Loucy (cell line): ENCODE data around the gene ZNF860.
"Not testable (repeated sequence)": the region's sequence is repeated elsewhere in the genome, so short reads cannot be mapped to it uniquely, and the experiment has no call there.

Experiments
- CTCF ChIP-seq: fragments of 200-600 bp; sonication (generic); conservative IDR thresholded peaks from 2 replicates; pipeline ENCODE4 v1.5.1; 2014; ENCODE audit warnings: mild to moderate bottlenecking, antibody characterized with exemption, low read length
- EZH2phosphoT487 ChIP-seq: fragments of 200-600 bp; IDR thresholded peaks from 2 replicates; pipeline ENCODE4 v1.6.1; 2018; ENCODE audit warnings: antibody characterized with exemption, mild to moderate bottlenecking, moderate library complexity, borderline replicate concordance

GRCh38 chr3:32015638-32016037 lies 34.1 kb downstream of the ZNF860 start:
- not testable (repeated sequence) for TF ChIP-seq CTCF, EZH2phosphoT487
